Liver (tissue), 9 donors: ENCODE measurements around the gene AMY2B. TPM values are rescaled to one million over a fixed set of nuclear protein-coding genes. Genes with fewer than 3 reads are reported as not detected.

Experiments used
- DNase-seq: peaks from one replicate; pipeline ENCODE4 v3.0.0-alpha.2; 2017; ENCODE audit warnings: low spot score
- H3K27ac ChIP-seq, 2 donors: one replicate each; pipeline ENCODE4 v1.7.0; 2013; ENCODE audit warnings: inconsistent platforms in 2 of 2, low read length in 2 of 2, control low read depth in 1 of 2, low read depth in 1 of 2, mild to moderate bottlenecking in 1 of 2
- H3K27me3 ChIP-seq, 4 donors: one replicate each; pipeline versions ENCODE4 v1.6.1 to v1.7.0; 2013; ENCODE audit warnings: low read length in 3 of 4, inconsistent platforms in 1 of 4, mild to moderate bottlenecking in 1 of 4, moderate library complexity in 1 of 4; ENCODE audit not compliant: control insufficient read depth in 4 of 4, insufficient read depth in 4 of 4
- H3K36me3 ChIP-seq, 4 donors: one replicate each; pipeline versions ENCODE4 v1.6.1 to v1.7.0; 2013; ENCODE audit warnings: low read length in 3 of 4, mild to moderate bottlenecking in 3 of 4, low read depth in 1 of 4, moderate library complexity in 1 of 4; ENCODE audit not compliant: control insufficient read depth in 4 of 4, insufficient read depth in 3 of 4
- H3K4me1 ChIP-seq, 4 donors: one replicate each; pipeline versions ENCODE4 v1.6.1 to v1.7.0; 2013; ENCODE audit warnings: low read length in 3 of 4, mild to moderate bottlenecking in 3 of 4, moderate library complexity in 1 of 4; ENCODE audit not compliant: control insufficient read depth in 4 of 4, insufficient read depth in 4 of 4
- H3K4me3 ChIP-seq, 3 donors: one replicate each; pipeline versions ENCODE4 v1.6.1 to v1.7.0; 2013; ENCODE audit warnings: low read length in 3 of 3, control low read depth in 1 of 3, low read depth in 1 of 3, mild to moderate bottlenecking in 1 of 3
- H3K9ac ChIP-seq, 2 donors: one replicate each; pipeline ENCODE4 v1.7.0; 2013; ENCODE audit warnings: low read length in 2 of 2, mild to moderate bottlenecking in 2 of 2, moderate library complexity in 2 of 2, control low read depth in 1 of 2, low read depth in 1 of 2
- H3K9me3 ChIP-seq, 4 donors: one replicate each; pipeline versions ENCODE4 v1.6.1 to v1.7.0; 2013; ENCODE audit warnings: low read length in 3 of 4; ENCODE audit not compliant: control insufficient read depth in 4 of 4
- EGR1 ChIP-seq, 2 donors: IDR thresholded peaks; 2 replicates each; pipeline ENCODE4 v1.6.1; 2016 to 2018; ENCODE audit warnings: antibody characterized with exemption in 2 of 2, low read depth in 2 of 2
- FOXA1 ChIP-seq: IDR thresholded peaks from 2 replicates; pipeline ENCODE4 v1.6.1; 2016; ENCODE audit warnings: antibody characterized with exemption
- HNF4A ChIP-seq, 2 donors: conservative IDR thresholded peaks; 2 replicates each; pipeline ENCODE4 v1.6.1; 2016; ENCODE audit warnings: antibody characterized with exemption in 2 of 2, mild to moderate bottlenecking in 2 of 2
- HNF4G ChIP-seq: IDR thresholded peaks from 2 replicates; pipeline ENCODE4 v1.6.1; 2016; ENCODE audit warnings: antibody characterized with exemption
- JUND ChIP-seq, 2 donors: IDR thresholded peaks; 2 replicates each; pipeline ENCODE4 v1.6.1; 2016; ENCODE audit warnings: antibody characterized with exemption in 2 of 2
- RAD21 ChIP-seq, 2 donors: IDR thresholded peaks; 2 replicates each; pipeline ENCODE4 v1.6.1; 2016; ENCODE audit warnings: antibody characterized with exemption in 2 of 2, mild to moderate bottlenecking in 2 of 2
- RXRA ChIP-seq, 2 donors: IDR thresholded peaks; 2 replicates each; pipeline ENCODE4 v1.6.1; 2017 to 2018; ENCODE audit warnings: antibody characterized with exemption in 2 of 2, mild to moderate bottlenecking in 1 of 2
- SP1 ChIP-seq: IDR thresholded peaks from 2 replicates; pipeline ENCODE4 v1.6.1; 2018; ENCODE audit warnings: antibody characterized with exemption, mild to moderate bottlenecking
- TAF1 ChIP-seq: conservative IDR thresholded peaks from 2 replicates; pipeline ENCODE4 v1.6.1; 2016; ENCODE audit warnings: antibody characterized with exemption, mild to moderate bottlenecking
- YY1 ChIP-seq: IDR thresholded peaks from 2 replicates; pipeline ENCODE4 v1.6.1; 2016; ENCODE audit warnings: antibody characterized with exemption, mild to moderate bottlenecking
- WGBS: extraction: QIAGEN DNeasy Blood & Tissue Kit; methylation state at CpG from one replicate; pipeline ENCODE4 v1.1.7; 2013; 5-methylcytosine and 5-hydroxymethylcytosine counted together
- polyA plus RNA-seq, 2 donors: library from polyadenylated mRNA; stranded (reverse) in 1 of 2; unstranded in 1 of 2; fragments of 200-250 nt in 1 of 2; fragments of >200 nt in 1 of 2; fragmentation: Nextera tagmentation in 1 of 2; extraction: Ambion mirVana in 1 of 2; gene quantifications; one replicate each; pipeline versions ENCODE4 v1.2.1 to v1.2.3, GENCODE V29; 2013 to 2015
- total RNA-seq, 2 donors: library from RNA; depleted of rRNA; stranded (reverse); fragments of >200 nt; gene quantifications; one replicate each; pipeline ENCODE4 v1.2.3, GENCODE V29; 2014
- TF ChIP-seq, protein P1 (sequence below): fragments of 150-350 bp; IDR thresholded peaks from 2 replicates; pipeline ENCODE4 v1.5.1; 2017; ENCODE audit warnings: improper control_type of control experiment, low read depth, low read length; ENCODE audit not compliant: missing input control
- TF ChIP-seq, protein P2 (sequence below): IDR thresholded peaks from 2 replicates; pipeline ENCODE4 v1.6.1; 2016; ENCODE audit warnings: antibody characterized with exemption
- TF ChIP-seq, protein P3 (sequence below): IDR thresholded peaks from 2 replicates; pipeline ENCODE4 v1.6.1; 2016; ENCODE audit warnings: antibody characterized with exemption, mild to moderate bottlenecking
- TF ChIP-seq, protein P4 (sequence below): IDR thresholded peaks from 2 replicates; pipeline ENCODE4 v1.6.1; 2016; ENCODE audit warnings: antibody characterized with exemption
- donor health status: healthy.
- donor health status: healthy.
- donor health status: healthy.
- donor health status: healthy.
- donor health status: healthy.

Gene AMY2B
- total and polyA plus RNA-seq, 4 donors: 2.1 to 16.7 (median 8.9) TPM

DNA sequence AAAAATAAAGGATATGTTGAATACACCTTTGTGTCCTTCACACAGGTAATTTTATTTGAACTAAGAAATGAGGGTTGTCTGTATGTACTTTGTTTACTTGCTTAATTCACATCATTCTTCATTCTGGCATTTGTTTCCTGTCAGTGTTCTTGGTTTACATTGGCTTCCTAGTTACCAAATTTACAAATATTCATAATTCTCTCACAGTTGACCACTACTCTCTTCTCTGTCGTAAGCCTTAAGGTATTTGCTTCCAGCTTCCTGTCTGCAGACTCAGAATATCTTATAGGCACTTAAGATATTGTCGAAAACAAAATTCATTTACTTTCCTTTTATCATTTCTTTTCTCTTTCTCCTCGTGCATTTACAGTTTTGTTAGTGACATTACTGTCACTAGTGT is 30.0 kb upstream of the AMY2B start:
- peaks cover 6 to 75% (median 63%) of the 10 kb centered on the region in 4 donors for H3K36me3 ChIP-seq
- DNase-seq: no peak
- H3K27ac ChIP-seq: no peak overlapping the region
- no peaks in the 10 kb centered on the region for H3K27me3 ChIP-seq
- H3K4me3 ChIP-seq: no peak overlapping the region
- 90% methylated on average over 3 of the region's 3 CpGs for WGBS
- H3K9ac ChIP-seq: no peak overlapping the region
- no peaks in the 10 kb centered on the region for H3K4me1 ChIP-seq
- H3K9me3 ChIP-seq: no peaks in the 10 kb centered on the region
- TF ChIP-seq, protein P1, sequence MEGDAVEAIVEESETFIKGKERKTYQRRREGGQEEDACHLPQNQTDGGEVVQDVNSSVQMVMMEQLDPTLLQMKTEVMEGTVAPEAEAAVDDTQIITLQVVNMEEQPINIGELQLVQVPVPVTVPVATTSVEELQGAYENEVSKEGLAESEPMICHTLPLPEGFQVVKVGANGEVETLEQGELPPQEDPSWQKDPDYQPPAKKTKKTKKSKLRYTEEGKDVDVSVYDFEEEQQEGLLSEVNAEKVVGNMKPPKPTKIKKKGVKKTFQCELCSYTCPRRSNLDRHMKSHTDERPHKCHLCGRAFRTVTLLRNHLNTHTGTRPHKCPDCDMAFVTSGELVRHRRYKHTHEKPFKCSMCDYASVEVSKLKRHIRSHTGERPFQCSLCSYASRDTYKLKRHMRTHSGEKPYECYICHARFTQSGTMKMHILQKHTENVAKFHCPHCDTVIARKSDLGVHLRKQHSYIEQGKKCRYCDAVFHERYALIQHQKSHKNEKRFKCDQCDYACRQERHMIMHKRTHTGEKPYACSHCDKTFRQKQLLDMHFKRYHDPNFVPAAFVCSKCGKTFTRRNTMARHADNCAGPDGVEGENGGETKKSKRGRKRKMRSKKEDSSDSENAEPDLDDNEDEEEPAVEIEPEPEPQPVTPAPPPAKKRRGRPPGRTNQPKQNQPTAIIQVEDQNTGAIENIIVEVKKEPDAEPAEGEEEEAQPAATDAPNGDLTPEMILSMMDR: no peak
- TF ChIP-seq YY1 (no peak), JUND (IDR thresholded peaks at IDR 0.05) (no peak), FOXA1 (no peak), TAF1 (no peak), SP1 (no peak), RAD21 (IDR thresholded peaks at IDR 0.05) (no peak), EGR1 (IDR thresholded peaks at IDR 0.05; ENCODE audit: low read depth in 2 of 2) (no peak), HNF4A (conservative IDR thresholded peaks at IDR 0.05) (no peak), HNF4G (no peak)
- TF ChIP-seq, protein P2, sequence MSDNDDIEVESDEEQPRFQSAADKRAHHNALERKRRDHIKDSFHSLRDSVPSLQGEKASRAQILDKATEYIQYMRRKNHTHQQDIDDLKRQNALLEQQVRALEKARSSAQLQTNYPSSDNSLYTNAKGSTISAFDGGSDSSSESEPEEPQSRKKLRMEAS: no peak
- TF ChIP-seq, protein P3, sequence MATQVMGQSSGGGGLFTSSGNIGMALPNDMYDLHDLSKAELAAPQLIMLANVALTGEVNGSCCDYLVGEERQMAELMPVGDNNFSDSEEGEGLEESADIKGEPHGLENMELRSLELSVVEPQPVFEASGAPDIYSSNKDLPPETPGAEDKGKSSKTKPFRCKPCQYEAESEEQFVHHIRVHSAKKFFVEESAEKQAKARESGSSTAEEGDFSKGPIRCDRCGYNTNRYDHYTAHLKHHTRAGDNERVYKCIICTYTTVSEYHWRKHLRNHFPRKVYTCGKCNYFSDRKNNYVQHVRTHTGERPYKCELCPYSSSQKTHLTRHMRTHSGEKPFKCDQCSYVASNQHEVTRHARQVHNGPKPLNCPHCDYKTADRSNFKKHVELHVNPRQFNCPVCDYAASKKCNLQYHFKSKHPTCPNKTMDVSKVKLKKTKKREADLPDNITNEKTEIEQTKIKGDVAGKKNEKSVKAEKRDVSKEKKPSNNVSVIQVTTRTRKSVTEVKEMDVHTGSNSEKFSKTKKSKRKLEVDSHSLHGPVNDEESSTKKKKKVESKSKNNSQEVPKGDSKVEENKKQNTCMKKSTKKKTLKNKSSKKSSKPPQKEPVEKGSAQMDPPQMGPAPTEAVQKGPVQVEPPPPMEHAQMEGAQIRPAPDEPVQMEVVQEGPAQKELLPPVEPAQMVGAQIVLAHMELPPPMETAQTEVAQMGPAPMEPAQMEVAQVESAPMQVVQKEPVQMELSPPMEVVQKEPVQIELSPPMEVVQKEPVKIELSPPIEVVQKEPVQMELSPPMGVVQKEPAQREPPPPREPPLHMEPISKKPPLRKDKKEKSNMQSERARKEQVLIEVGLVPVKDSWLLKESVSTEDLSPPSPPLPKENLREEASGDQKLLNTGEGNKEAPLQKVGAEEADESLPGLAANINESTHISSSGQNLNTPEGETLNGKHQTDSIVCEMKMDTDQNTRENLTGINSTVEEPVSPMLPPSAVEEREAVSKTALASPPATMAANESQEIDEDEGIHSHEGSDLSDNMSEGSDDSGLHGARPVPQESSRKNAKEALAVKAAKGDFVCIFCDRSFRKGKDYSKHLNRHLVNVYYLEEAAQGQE: no peak
- TF ChIP-seq, protein P4, sequence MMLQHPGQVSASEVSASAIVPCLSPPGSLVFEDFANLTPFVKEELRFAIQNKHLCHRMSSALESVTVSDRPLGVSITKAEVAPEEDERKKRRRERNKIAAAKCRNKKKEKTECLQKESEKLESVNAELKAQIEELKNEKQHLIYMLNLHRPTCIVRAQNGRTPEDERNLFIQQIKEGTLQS: no peak

DNA sequence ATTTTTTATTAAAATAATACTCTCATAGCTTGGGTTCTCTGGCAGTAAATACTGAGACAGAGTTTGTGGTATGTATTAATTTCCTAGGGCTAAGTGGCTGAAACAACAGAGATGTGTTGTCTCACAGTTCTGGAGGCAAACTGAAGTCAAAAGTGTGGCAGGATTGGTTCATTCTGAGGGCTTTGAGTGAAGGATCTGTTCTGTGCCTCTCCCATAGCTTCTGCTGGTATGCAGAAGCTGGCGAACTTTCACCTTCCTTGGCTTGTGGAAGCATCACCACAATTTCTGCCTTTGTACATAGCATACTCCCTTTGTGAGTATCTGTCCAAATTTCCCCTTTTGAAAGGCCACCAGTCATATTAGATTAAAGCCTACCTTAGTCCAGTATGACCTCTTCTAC is 24.9 kb upstream of the AMY2B start:
- no peaks in the 10 kb centered on the region for H3K9me3 ChIP-seq
- peaks cover 0 to 5% (median 2%) of the 10 kb centered on the region in 4 donors for H3K4me1 ChIP-seq
- no peaks in the 10 kb centered on the region for H3K27me3 ChIP-seq
- TF ChIP-seq RXRA (IDR thresholded peaks at IDR 0.05) (no peak), EGR1 (IDR thresholded peaks at IDR 0.05; ENCODE audit: low read depth in 2 of 2) (no peak), HNF4G (no peak)
- no peak overlapping the region for H3K9ac ChIP-seq
- DNase-seq: no peak
- H3K4me3 ChIP-seq: no peak overlapping the region
- no peak overlapping the region for H3K27ac ChIP-seq
- peaks cover 2 to 52% (median 39%) of the 10 kb centered on the region in 4 donors for H3K36me3 ChIP-seq
- 96% methylated on average over 1 of the region's 1 CpG for WGBS
